B cell (primary cell): ENCODE data around the gene FOXJ1. TPM values are rescaled to one million over a fixed set of nuclear protein-coding genes. Genes with fewer than 3 reads are reported as not detected.

Experiments used
- ATAC-seq: fragments of 200-7000 bp; cut with Tn5 transposase; one replicate; pipeline ENCODE4 v1.10.0; 2021; ENCODE audit warnings: low read depth, mild to moderate bottlenecking, moderate number of reproducible peaks, moderate library complexity
- CTCF ChIA-PET: fragments of 350-600 bp; sonication (Branson Sonifier 250); formaldehyde crosslinking; loops from one replicate; lab custom pipeline; 2021; ENCODE audit warnings: antibody characterized with exemption, inconsistent platforms; lab: Charles Lee
- POLR2A ChIA-PET: fragments of 350-600 bp; sonication (Branson Sonifier 250); formaldehyde crosslinking; loops from one replicate; lab custom pipeline; 2021; ENCODE audit warnings: antibody characterized with exemption; lab: Charles Lee
- DNase-seq: peaks from one replicate; pipeline ENCODE4 v3.0.0; 2013
- H2AFZ ChIP-seq: 2 replicates; pipeline ENCODE4 v1.6.1; 2012; ENCODE audit warnings: mild to moderate bottlenecking, low read depth, low read length; ENCODE audit not compliant: insufficient read depth, poor library complexity, severe bottlenecking
- H3K27ac ChIP-seq, 2 donors: 1 replicate in 1 of 2; 2 replicates in 1 of 2; pipeline ENCODE4 v1.5.1; 2012 to 2013; ENCODE audit warnings: low read length in 2 of 2, mild to moderate bottlenecking in 2 of 2, moderate library complexity in 1 of 2
- H3K27me3 ChIP-seq, 4 experiments: fragments of 200-600 bp in 1 of 4; sonication (generic) in 1 of 4; replicated peaks in 1 of 4; 1 replicate in 2 of 4; 2 replicates in 2 of 4; pipeline versions ENCODE4 v1.6.1 to v1.7.0; 2013 to 2016; ENCODE audit warnings: low read length in 3 of 4, mild to moderate bottlenecking in 2 of 4, mixed read lengths in 1 of 4, moderate library complexity in 1 of 4; ENCODE audit not compliant: insufficient read depth in 4 of 4, control insufficient read depth in 3 of 4; ENCODE audit errors: control extremely low read depth in 1 of 4
- H3K36me3 ChIP-seq, 2 experiments: replicated peaks in 1 of 2; 1 replicate in 1 of 2; 2 replicates in 1 of 2; pipeline versions ENCODE4 v1.6.1 to v1.7.1; 2013; ENCODE audit warnings: low read length in 1 of 2; ENCODE audit not compliant: insufficient read depth in 2 of 2, control insufficient read depth in 1 of 2; ENCODE audit errors: control extremely low read depth in 1 of 2, extremely low read depth in 1 of 2
- H3K4me1 ChIP-seq, 2 donors: fragments of 200-600 bp in 1 of 2; sonication (generic) in 1 of 2; 1 replicate in 1 of 2; 2 replicates in 1 of 2; pipeline versions ENCODE4 v1.5.1 to v1.6.1; 2013 to 2017; ENCODE audit warnings: low read length in 2 of 2; ENCODE audit not compliant: control insufficient read depth in 2 of 2, insufficient read depth in 2 of 2
- H3K4me2 ChIP-seq: replicated peaks from 2 replicates; pipeline ENCODE3; 2012; ENCODE audit warnings: mild to moderate bottlenecking, low read depth, low read length; ENCODE audit not compliant: poor library complexity, severe bottlenecking
- H3K4me3 ChIP-seq, 5 experiments: fragments of 200-600 bp in 1 of 5; sonication (generic) in 1 of 5; 1 replicate in 3 of 5; 2 replicates in 2 of 5; pipeline versions ENCODE4 v1.5.1 to v1.7.0; 2011 to 2016; ENCODE audit warnings: low read length in 4 of 5, mild to moderate bottlenecking in 4 of 5, low read depth in 2 of 5, control low read depth in 1 of 5, moderate library complexity in 1 of 5; ENCODE audit not compliant: insufficient read depth in 1 of 5; ENCODE audit errors: control extremely low read depth in 1 of 5, extremely low read depth in 1 of 5
- H3K79me2 ChIP-seq: fragments of 200-600 bp; sonication (generic); one replicate; pipeline ENCODE4 v1.6.0; 2016; ENCODE audit warnings: low read length; ENCODE audit not compliant: control insufficient read depth, insufficient read depth
- H3K9ac ChIP-seq: fragments of 200-600 bp; sonication (generic); 2 replicates; pipeline ENCODE4 v1.6.1; 2017; ENCODE audit warnings: mild to moderate bottlenecking, low read length, moderate library complexity
- H3K9me3 ChIP-seq, 3 donors: one replicate each; pipeline versions ENCODE4 v1.6.1 to v1.7.1; 2013; ENCODE audit warnings: low read length in 2 of 3; ENCODE audit not compliant: control insufficient read depth in 2 of 3, insufficient read depth in 1 of 3; ENCODE audit errors: control extremely low read depth in 1 of 3
- H4K20me1 ChIP-seq: 2 replicates; pipeline ENCODE4 v1.6.0; 2012; ENCODE audit warnings: mild to moderate bottlenecking, low read length; ENCODE audit not compliant: insufficient read depth, control insufficient read depth, poor library complexity, severe bottlenecking
- H3K27ac Mint-ChIP-seq: one replicate; pipeline ENCODE4 v1.8.0; 2021; ENCODE audit warnings: mixed read lengths
- H3K27me3 Mint-ChIP-seq: one replicate; pipeline ENCODE4 v1.8.0; 2021; ENCODE audit warnings: mixed read lengths
- H3K4me1 Mint-ChIP-seq: one replicate; pipeline ENCODE4 v1.8.0; 2021; ENCODE audit warnings: mixed read lengths
- H3K4me3 Mint-ChIP-seq: one replicate; pipeline ENCODE4 v1.8.0; 2021; ENCODE audit warnings: mixed read lengths
- H3K9me3 Mint-ChIP-seq: one replicate; pipeline ENCODE4 v1.8.0; 2022; ENCODE audit warnings: mixed read lengths; ENCODE audit not compliant: insufficient read depth
- EZH2 ChIP-seq: IDR thresholded peaks from 2 replicates; pipeline ENCODE4 v1.6.1; 2012; ENCODE audit warnings: borderline replicate concordance, low read depth, mild to moderate bottlenecking, moderate library complexity, low read length; ENCODE audit not compliant: insufficient read depth, poor library complexity, severe bottlenecking
- WGBS: methylation state at CpG from one replicate; pipeline ENCODE4 v1.1.5; 2013; ENCODE audit warnings: missing lambda C conversion rate; ENCODE audit not compliant: insufficient coverage; 5-methylcytosine and 5-hydroxymethylcytosine counted together
- intact Hi-C: fragments of 100-400 bp; cut with micrococcal nuclease; formaldehyde crosslinking; loops from one replicate; pipeline ENCODE4 v1.10.0; 2022
- polyA plus RNA-seq: library from polyadenylated mRNA; depleted of rRNA; stranded (reverse); fragments of >200 nt; gene quantifications from 2 replicates; pipeline ENCODE4 v1.2.3, GENCODE V29; 2012
- total RNA-seq, 2 donors: library from RNA; stranded (reverse); fragments of 120-200 nt in 1 of 2; gene quantifications; 1 replicate in 1 of 2; 2 replicates in 1 of 2; pipeline versions ENCODE4 v1.2.3 to v1.2.4, GENCODE V29; 2013 to 2022
- TF ChIP-seq, protein P1 (sequence below): fragments of 200-600 bp; IDR thresholded peaks from one replicate; pipeline ENCODE4 v1.8.0; 2022; ENCODE audit warnings: antibody characterized with exemption, mild to moderate bottlenecking

FOXJ1 gene
- total and polyA plus RNA-seq, 2 donors (not counting 1 experiment from before 2014, with no cell fraction given) = 0.20 to 1.0 TPM

DNA sequence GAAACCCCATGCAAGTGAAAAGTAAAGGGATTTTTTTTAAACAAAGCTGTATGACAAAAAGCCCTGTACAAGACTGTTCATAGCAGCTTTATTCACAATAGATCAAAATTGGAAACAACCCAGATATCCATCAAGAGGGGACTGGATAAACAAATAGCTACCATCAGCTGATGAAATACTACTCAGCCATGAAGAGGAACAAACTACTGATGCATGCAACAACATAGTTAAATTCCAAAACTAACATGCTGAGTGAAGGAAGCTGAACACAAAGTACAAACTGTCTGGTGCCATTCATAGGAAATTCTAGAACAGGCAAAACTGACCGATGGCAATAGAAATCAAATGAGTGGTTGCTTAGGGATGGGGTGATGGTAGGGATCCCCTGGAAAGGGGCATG is 15.1 kb downstream of the FOXJ1 start:
- Mint-ChIP-seq H3K27me3 (no peaks in the 10 kb centered on the region), H3K9me3 (no peaks in the 10 kb centered on the region), H3K27ac (no peak overlapping the region), H3K4me3 (no peak overlapping the region), H3K4me1 (peaks cover 14% of the 10 kb centered on the region)
- no peak for TF ChIP-seq EZH2
- TF ChIP-seq, protein P1, sequence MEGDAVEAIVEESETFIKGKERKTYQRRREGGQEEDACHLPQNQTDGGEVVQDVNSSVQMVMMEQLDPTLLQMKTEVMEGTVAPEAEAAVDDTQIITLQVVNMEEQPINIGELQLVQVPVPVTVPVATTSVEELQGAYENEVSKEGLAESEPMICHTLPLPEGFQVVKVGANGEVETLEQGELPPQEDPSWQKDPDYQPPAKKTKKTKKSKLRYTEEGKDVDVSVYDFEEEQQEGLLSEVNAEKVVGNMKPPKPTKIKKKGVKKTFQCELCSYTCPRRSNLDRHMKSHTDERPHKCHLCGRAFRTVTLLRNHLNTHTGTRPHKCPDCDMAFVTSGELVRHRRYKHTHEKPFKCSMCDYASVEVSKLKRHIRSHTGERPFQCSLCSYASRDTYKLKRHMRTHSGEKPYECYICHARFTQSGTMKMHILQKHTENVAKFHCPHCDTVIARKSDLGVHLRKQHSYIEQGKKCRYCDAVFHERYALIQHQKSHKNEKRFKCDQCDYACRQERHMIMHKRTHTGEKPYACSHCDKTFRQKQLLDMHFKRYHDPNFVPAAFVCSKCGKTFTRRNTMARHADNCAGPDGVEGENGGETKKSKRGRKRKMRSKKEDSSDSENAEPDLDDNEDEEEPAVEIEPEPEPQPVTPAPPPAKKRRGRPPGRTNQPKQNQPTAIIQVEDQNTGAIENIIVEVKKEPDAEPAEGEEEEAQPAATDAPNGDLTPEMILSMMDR = no peak
- 100% methylated on average over 1 of the region's 1 CpG for WGBS
- H3K27me3 ChIP-seq = no peaks in the 10 kb centered on the region
- ATAC-seq (no peak), DNase-seq (no peak)
- intact Hi-C loops = no loop called here
- no peaks in the 10 kb centered on the region for H3K79me2 ChIP-seq
- H3K9me3 ChIP-seq = no peaks in the 10 kb centered on the region
- peaks cover 17 to 19% of the 10 kb centered on the region in 2 donors for H3K4me1 ChIP-seq
- H3K9ac ChIP-seq = no peak overlapping the region
- POLR2A ChIA-PET = no interaction called here
- CTCF ChIA-PET = interaction anchor here (0.6 to 16.8 kb wide), 6 partner anchors 17 to 256 kb away, joined by 3 to 435 read pairs (median 5); no protein-coding TSS in a partner anchor
- no peak overlapping the region for H3K4me3 ChIP-seq
- H3K36me3 ChIP-seq = no peaks in the 10 kb centered on the region
- H4K20me1 ChIP-seq = no peaks in the 10 kb centered on the region
- H3K27ac ChIP-seq = no peak overlapping the region
- no peak overlapping the region for H3K4me2 ChIP-seq
- H2AFZ ChIP-seq = no peak overlapping the region

DNA sequence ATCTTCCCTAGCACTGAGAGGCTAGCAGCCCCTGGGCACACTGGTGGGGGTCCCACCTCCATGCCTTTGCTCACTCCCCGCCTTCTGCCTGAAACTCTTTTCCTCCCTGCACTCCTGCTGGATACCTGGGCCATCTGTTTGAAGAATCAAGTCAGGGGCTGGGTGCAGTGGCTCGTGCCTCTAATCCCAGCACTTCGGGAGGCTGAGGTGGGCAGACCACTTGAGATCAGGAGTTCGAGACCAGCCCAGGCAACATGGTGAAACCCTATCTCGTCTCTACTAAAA is 15.7 kb downstream of the FOXJ1 start:
- Histone ChIP-seq H4K20me1 (no peaks in the 10 kb centered on the region), H2AFZ (no peak overlapping the region), H3K4me2 (no peak overlapping the region), H3K36me3 (no peaks in the 10 kb centered on the region), H3K27me3 (no peaks in the 10 kb centered on the region), H3K4me3 (no peak overlapping the region), H3K9me3 (no peaks in the 10 kb centered on the region), H3K79me2 (no peaks in the 10 kb centered on the region), H3K4me1 (peaks cover 18 to 21% of the 10 kb centered on the region in 2 donors), H3K9ac (no peak overlapping the region), H3K27ac (no peak overlapping the region)
- intact Hi-C loops = no loop called here
- POLR2A ChIA-PET = no interaction called here
- no peak for TF ChIP-seq EZH2
- TF ChIP-seq, protein P1 = no peak
- Mint-ChIP-seq H3K27me3 (peaks cover 2% of the 10 kb centered on the region), H3K4me3 (no peak overlapping the region), H3K4me1 (peaks cover 16% of the 10 kb centered on the region), H3K9me3 (no peaks in the 10 kb centered on the region), H3K27ac (no peak overlapping the region)
- ATAC-seq (no peak), DNase-seq (no peak)
- CTCF ChIA-PET = interaction anchor here (0.8 to 16.8 kb wide), 4 partner anchors 17 to 149 kb away, joined by 3 to 435 read pairs (median 88); no protein-coding TSS in a partner anchor
- 90% methylated on average over 4 of the region's 5 CpGs for WGBS
